Karpas-422 (cell line): Measurements from ENCODE around the gene CCDC85C. TPM values are rescaled to one million over a fixed set of nuclear protein-coding genes. Genes with fewer than 3 reads are reported as not detected.

Experiments
- DNase-seq: peaks from one replicate; pipeline ENCODE4 v3.0.0-alpha.2; 2015
- H2AFZ ChIP-seq: fragments of 200-600 bp; sonication (generic); 2 replicates; pipeline ENCODE4 v1.6.1; 2014; ENCODE audit warnings: antibody characterized with exemption, low read length, mixed read lengths
- H3K27ac ChIP-seq: fragments of 200-600 bp; sonication (generic); 2 replicates; pipeline ENCODE4 v1.5.1; 2014; ENCODE audit warnings: mild to moderate bottlenecking, low read length, moderate library complexity
- H3K27me3 ChIP-seq: fragments of 200-600 bp; sonication (generic); 2 replicates; pipeline ENCODE4 v1.6.1; 2014; ENCODE audit warnings: low read length, mixed read lengths
- H3K36me3 ChIP-seq: fragments of 200-600 bp; sonication (generic); 2 replicates; pipeline ENCODE4 v1.6.1; 2014; ENCODE audit warnings: low read length, mixed read lengths; ENCODE audit not compliant: insufficient read depth
- H3K4me1 ChIP-seq: fragments of 200-600 bp; sonication (generic); 2 replicates; pipeline ENCODE4 v1.6.1; 2014; ENCODE audit warnings: mild to moderate bottlenecking, low read length, mixed read lengths
- H3K4me2 ChIP-seq: fragments of 200-600 bp; sonication (generic); 2 replicates; pipeline ENCODE4 v1.6.1; 2014; ENCODE audit warnings: low read length, low read depth, mild to moderate bottlenecking; ENCODE audit not compliant: poor library complexity, severe bottlenecking
- H3K4me3 ChIP-seq: fragments of 200-600 bp; sonication (generic); 2 replicates; pipeline ENCODE4 v1.5.1; 2014; ENCODE audit warnings: mild to moderate bottlenecking, antibody characterized with exemption, low read length, mixed read lengths
- H3K79me2 ChIP-seq: fragments of 200-600 bp; sonication (generic); 2 replicates; pipeline ENCODE4 v1.6.1; 2014; ENCODE audit warnings: mild to moderate bottlenecking, low read length, mixed read lengths
- H3K9ac ChIP-seq: fragments of 200-600 bp; sonication (generic); 2 replicates; pipeline ENCODE4 v1.6.0; 2014; ENCODE audit warnings: low read length
- H3K9me2 ChIP-seq: fragments of 200-600 bp; sonication (generic), shearing (Covaris generic); replicated peaks from 2 replicates; pipeline ENCODE4 v1.6.0; 2014; ENCODE audit warnings: mild to moderate bottlenecking, low read length, moderate library complexity; ENCODE audit not compliant: insufficient read depth
- H3K9me3 ChIP-seq: fragments of 300-700, 200-600 bp; sonication (generic); 2 replicates; pipeline ENCODE4 v1.6.1; 2014; ENCODE audit warnings: low read length, mixed read lengths
- H4K20me1 ChIP-seq: fragments of 200-600 bp; sonication (generic); 2 replicates; pipeline ENCODE4 v1.6.1; 2014; ENCODE audit warnings: mild to moderate bottlenecking, antibody characterized with exemption, low read length, low read depth; ENCODE audit not compliant: insufficient read depth
- total RNA-seq: library from RNA; depleted of rRNA; stranded (reverse); fragments of >200 nt; shearing (Covaris generic); gene quantifications from 2 replicates; pipeline ENCODE4 v1.2.3, GENCODE V29; 2014; ENCODE audit warnings: low replicate concordance

The CCDC85C gene
- total RNA-seq, 1 experiment from 2014 or later, result 18.3 TPM

DNA sequence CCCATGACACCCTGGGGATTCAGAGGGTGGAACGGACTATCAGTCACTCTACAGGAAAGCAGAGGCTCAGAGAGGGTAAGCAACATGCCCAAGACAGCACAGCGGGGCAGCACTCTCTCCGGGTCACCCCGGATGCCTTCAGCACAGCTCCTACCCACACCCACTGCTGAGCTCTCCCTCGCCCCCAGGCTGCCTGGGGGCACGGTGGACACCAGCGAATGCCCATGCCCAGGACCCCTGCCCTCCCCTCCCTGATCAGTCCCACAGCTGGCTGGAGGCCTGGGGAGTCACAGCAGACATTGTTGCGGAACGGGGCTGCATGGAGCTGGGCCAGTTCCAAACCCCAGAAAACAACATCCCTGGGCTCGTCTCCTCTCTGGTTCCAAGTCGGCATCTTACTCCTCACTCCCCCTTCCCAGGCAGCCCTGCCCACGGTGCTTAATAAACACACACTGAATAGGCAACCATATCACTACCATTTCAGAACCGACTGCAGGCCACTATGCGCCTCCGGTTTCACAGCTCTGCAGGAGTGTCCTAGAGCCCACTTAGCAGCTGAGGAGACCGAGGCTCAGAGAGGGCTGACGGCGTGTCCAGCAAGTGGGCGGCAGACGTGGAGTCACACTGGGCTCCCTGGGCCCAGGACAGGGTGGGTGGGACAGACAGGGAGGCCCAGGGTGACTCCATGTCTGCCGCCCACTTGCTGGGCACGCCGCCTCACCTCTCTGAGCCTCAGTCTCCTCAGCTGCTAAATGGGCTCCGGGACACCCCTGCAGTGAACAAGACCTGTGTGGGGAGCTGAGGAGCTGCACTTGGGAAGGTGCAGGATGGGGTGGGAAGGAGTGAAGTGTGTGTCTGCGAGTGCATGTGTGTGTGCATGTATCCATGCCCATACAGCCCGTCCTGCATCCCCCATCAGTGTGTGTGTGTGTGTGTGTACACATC is 27.0 kb downstream of the CCDC85C start:
- no peak overlapping the region for H3K9ac ChIP-seq
- no peak overlapping the region for H2AFZ ChIP-seq
- no peaks in the 10 kb centered on the region for H3K36me3 ChIP-seq
- H4K20me1 ChIP-seq, result no peaks in the 10 kb centered on the region
- peaks cover 1% of the 10 kb centered on the region; the same call in 1 of the 2 replicates for H3K79me2 ChIP-seq
- H3K27ac ChIP-seq, result no peak overlapping the region
- H3K27me3 ChIP-seq, result no peaks in the 10 kb centered on the region
- H3K4me2 ChIP-seq, result no peak overlapping the region
- H3K4me3 ChIP-seq, result no peak overlapping the region
- no peaks in the 10 kb centered on the region for H3K9me2 ChIP-seq
- no peak for DNase-seq
- peaks cover 59% of the 10 kb centered on the region for H3K4me1 ChIP-seq
- no peaks in the 10 kb centered on the region for H3K9me3 ChIP-seq

DNA sequence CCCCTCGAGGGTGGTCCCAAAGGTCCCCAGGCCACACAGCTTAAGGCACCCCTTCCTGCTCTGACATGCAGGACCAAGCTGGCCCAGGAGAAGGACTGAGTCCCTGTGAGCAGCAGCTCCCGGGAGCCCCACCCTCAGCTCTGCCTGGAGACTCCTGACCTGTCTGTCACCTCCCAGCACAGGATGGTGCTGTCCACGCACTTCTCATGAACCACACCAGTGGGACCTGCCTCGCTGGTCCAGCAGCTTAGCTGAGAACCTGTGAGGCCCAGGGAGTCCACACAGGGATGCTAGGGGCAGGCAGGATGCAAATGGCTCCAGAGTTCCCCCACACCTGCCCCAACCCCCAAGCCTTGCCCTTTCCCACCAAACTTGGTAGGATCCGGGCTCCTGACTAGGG is 27.7 kb downstream of the CCDC85C start:
- no peak for DNase-seq

DNA sequence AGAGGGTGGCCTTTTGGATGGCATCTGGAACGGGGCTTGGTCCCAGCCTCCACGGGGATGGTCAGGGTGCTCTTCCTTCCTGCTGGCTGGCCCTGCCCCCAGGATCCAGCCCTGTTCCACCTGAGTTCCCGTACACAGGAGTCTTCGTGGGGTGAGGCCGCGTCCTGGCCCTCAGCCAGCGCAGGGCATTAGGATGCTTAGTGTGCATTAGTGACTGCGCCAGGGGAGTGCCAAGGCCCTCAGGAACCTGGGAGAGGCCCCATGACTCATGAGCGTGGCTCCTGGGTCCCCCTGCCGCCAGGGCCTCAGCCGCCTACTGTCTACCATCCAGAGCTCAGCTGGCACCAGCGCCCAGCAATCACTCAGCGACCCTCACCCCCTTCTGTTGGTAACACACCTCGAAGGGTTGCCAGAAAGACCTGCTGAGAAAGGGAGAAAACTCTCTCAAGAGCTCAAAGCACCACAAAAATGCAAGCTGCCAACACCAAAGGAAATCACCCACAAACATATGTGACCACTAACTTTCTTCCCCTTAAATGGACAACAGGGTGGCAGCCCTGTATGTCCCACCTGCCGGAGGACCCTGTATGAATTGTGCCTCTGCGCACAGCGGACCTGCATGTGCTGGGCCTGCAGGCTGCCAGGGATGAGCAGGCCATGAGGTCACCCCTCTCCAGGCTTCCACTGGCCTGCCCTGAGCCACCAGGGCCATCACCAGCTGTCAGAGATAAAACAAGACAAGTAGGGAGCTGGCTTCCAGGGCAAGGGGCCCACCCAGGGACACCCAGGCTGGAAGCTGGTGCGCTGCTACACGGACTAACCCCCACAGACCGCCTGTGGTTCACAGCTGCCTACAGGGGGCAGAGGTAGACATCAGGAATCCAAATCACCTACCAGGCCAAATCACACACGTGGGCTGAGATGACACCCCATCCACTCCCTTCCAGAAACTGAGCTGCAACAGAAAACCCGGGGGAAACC is 28.7 kb downstream of the CCDC85C start:
- no peak overlapping the region; the same call in 1 of the 2 replicates for H3K9ac ChIP-seq

More for the DNA sequence above, 27.7 kb downstream of the CCDC85C start:
- Histone ChIP-seq H3K9me2 (no peaks in the 10 kb centered on the region), H3K4me3 (no peak overlapping the region), H3K4me1 (peaks cover 66% of the 10 kb centered on the region), H3K36me3 (no peaks in the 10 kb centered on the region), H4K20me1 (no peaks in the 10 kb centered on the region), H3K27me3 (no peaks in the 10 kb centered on the region), H3K27ac (no peak overlapping the region), H3K9me3 (no peaks in the 10 kb centered on the region), H3K4me2 (no peak overlapping the region), H3K9ac (no peak overlapping the region), H3K79me2 (peaks cover 6% of the 10 kb centered on the region; the same call in 1 of the 2 replicates), H2AFZ (no peak overlapping the region)

DNA sequence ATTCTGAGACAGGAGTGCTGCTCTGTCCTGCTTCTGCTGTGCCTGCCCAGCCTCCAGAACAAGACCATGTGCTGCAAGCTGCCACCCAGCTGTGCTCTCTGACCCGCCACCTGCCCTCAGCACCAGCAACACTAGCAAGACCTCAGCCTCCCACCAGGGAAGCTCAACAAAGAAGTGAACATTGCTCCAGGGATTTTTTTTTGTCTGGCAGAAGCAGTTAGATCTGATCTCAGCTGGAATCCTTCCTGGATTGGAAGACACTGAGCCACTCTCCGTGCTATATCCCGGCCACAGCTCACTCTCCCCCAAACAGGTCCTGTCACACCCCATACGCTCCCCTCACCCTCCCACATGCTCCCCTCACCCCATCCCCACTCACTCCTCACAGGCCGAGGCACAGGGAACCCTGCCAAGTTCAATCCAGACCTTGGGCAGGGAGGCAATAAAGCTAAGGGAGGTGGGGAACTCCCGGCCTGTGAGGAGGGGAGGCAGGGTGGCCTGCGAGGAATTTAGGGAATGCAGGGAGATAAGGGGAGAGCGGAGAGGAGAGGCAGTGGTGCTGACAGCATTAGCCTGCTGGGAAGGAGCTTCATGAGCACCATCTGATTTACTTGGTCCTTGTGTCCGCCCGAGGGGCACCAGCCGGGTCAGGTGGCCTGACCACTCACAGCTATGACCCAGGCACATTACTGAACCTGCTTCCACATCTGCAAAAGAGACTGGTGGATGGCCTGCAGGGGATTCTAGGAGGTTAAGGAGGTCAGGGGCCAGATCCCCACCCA is 29.7 kb downstream of the CCDC85C start:
- no peaks in the 10 kb centered on the region for H3K9me2 ChIP-seq
- peak overlapping the region; percentile 64 for H3K4me2 ChIP-seq
- H3K9ac ChIP-seq, result peak overlapping the region; percentile 81
- no peaks in the 10 kb centered on the region for H3K9me3 ChIP-seq
- H3K27me3 ChIP-seq, result no peaks in the 10 kb centered on the region
- H3K36me3 ChIP-seq, result no peaks in the 10 kb centered on the region
- DNase-seq, result peak; percentile 73
- peak overlapping the region; percentile 98 for H3K27ac ChIP-seq
- peaks cover 11% of the 10 kb centered on the region for H3K79me2 ChIP-seq
- no peak overlapping the region for H2AFZ ChIP-seq
- peaks cover 77% of the 10 kb centered on the region for H3K4me1 ChIP-seq
- no peak overlapping the region; the same call in 1 of the 2 replicates for H3K4me3 ChIP-seq
- no peaks in the 10 kb centered on the region for H4K20me1 ChIP-seq

More for the DNA sequence above, 28.7 kb downstream of the CCDC85C start:
- H3K27ac ChIP-seq, result no peak overlapping the region
- peak; percentile 84 for DNase-seq
- no peak overlapping the region for H3K4me2 ChIP-seq
- no peak overlapping the region for H3K4me3 ChIP-seq
- no peaks in the 10 kb centered on the region for H3K27me3 ChIP-seq
- H3K79me2 ChIP-seq, result peaks cover 11% of the 10 kb centered on the region
- H3K4me1 ChIP-seq, result peaks cover 75% of the 10 kb centered on the region
- no peaks in the 10 kb centered on the region for H3K9me3 ChIP-seq
- no peak overlapping the region for H2AFZ ChIP-seq
- H3K36me3 ChIP-seq, result no peaks in the 10 kb centered on the region
- no peaks in the 10 kb centered on the region for H3K9me2 ChIP-seq
- H4K20me1 ChIP-seq, result no peaks in the 10 kb centered on the region

DNA sequence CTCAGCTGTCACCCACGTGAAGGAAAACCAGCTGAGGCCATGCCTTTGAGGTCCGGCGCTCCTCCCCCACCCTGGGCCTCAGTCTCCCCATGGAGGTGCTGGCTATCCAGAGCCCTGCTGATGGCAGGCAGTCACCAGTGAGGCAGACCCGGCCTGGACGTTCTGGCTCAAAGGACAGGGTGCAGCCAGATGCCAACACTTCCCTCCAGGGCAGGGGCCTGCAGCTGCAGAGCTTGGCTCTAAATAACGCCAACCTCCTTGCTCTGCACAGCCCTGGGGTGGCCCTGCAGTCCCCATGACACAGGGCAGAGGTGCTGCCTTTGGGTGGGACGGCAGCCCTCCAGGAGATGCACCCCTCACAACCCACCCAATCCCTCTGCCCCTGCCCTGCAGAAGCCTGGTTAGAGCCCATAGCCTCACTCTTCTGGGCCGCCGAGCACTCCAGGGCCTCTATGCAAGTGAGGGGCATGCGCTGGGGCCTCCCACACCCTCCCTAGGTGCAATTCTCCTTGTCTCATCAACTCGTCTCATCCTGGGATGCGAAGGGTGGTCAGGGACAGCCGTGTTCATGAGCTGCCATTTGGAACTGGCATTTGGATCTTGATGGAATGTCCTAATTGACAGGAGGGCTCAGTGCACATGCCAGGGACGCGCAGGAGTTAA is 30.4 kb downstream of the CCDC85C start:
- H3K4me1 ChIP-seq, result peaks cover 77% of the 10 kb centered on the region
- H3K9me3 ChIP-seq, result no peaks in the 10 kb centered on the region
- H3K27ac ChIP-seq, result peak overlapping the region; percentile 98
- no peak overlapping the region for H2AFZ ChIP-seq
- H3K79me2 ChIP-seq, result peaks cover 11% of the 10 kb centered on the region
- H3K4me2 ChIP-seq, result peak overlapping the region; percentile 64
- H3K36me3 ChIP-seq, result no peaks in the 10 kb centered on the region
- no peaks in the 10 kb centered on the region for H3K9me2 ChIP-seq
- no peaks in the 10 kb centered on the region for H4K20me1 ChIP-seq
- peak overlapping the region; percentile 53; the same call in 1 of the 2 replicates for H3K4me3 ChIP-seq
- H3K9ac ChIP-seq, result peak overlapping the region; percentile 81
- H3K27me3 ChIP-seq, result no peaks in the 10 kb centered on the region
- DNase-seq, result peak; percentile 77

DNA sequence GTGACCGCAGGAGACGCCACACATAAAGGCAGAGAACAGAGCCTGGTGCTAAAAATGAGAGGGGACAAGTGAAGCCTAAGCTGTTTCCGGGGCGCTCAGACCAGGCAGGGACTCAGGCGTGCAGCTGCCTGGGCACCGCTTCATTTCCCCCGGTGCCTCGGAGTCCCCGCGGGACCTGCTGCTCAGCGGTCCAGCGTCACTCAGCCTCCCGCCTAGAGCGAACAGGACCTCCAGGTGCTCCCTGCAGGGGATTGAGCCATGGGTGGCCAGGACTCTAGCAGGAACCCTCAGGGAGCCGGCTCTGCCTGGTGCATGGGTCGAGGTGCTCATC is 31.0 kb downstream of the CCDC85C start:
- H3K9ac ChIP-seq, result peak overlapping the region; percentile 81
- peaks cover 80% of the 10 kb centered on the region for H3K4me1 ChIP-seq
- H3K9me2 ChIP-seq, result no peaks in the 10 kb centered on the region
- H3K4me2 ChIP-seq, result peak overlapping the region; percentile 64
- peak; percentile 91 for DNase-seq
- H3K79me2 ChIP-seq, result peaks cover 11% of the 10 kb centered on the region
- H3K36me3 ChIP-seq, result no peaks in the 10 kb centered on the region
- H4K20me1 ChIP-seq, result peaks cover under 1% of the 10 kb centered on the region; the same call in 1 of the 2 replicates
- no peaks in the 10 kb centered on the region for H3K27me3 ChIP-seq
- H3K27ac ChIP-seq, result peak overlapping the region; percentile 98
- H2AFZ ChIP-seq, result no peak overlapping the region
- H3K9me3 ChIP-seq, result no peaks in the 10 kb centered on the region
- peak overlapping the region; percentile 65; the same call in 1 of the 2 replicates for H3K4me3 ChIP-seq
